Measurements from ENCODE around the gene QKI.
"Not testable (repeated sequence)": the region's sequence is repeated elsewhere in the genome, so short reads cannot be mapped to it uniquely, and the experiment has no call there.

Gene QKI

DNA sequence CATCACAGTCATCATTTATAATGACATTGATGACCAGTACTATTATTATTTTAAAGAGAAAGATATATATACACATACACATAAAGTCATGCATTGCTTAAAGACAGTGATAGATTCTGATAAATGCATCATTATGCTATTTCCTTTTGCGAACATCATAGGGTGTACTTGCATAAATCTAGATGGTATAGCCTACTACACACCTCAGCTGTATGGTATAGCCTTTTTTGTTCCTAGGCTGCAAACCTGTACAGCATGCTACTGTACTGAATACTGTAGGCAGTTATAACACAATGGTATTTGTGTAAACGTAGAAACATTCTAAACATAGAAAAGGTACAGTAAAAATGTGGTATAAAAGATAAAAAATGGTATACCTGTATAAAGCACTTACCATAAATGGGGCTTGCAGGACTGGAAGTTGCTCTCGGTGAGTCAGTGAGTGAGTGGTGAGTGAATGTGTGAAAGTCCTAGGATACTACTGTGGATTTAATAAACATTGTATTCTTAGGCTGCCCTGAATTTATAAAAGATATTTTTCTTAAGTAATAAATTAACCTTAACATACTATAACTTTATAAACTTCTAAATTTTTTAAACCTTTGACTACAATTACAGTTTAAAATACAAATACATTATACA is 23.9 kb downstream of the QKI start:
- peaks cover 19% of the 10 kb centered on the region for H3K4me1 ChIP-seq (ENCODE audit: control insufficient read depth, insufficient read depth, low read length)

DNA sequence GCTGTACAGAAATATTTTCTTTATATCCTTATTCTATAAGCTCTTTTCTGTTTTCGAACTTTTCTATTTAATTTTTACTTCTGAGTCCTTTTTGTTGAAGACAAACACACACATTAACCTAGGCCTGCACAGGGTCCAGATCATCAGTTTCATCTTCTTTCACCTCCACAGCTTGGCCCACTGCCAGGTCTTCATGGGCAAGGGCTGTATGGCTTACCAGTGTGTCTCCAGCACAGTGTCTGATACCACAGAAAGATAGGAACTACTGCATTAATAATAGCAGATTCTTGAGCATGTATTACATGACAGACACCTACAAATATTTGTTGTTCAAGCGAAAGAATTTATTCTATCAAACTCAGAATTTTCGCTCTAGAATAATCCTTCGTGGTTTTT is 24.4 kb downstream of the QKI start:
- TF ChIP-seq ZNF654 (tag by site-specific recombination; IDR thresholded peaks at IDR 0.05; ENCODE audit: low read depth) (no peak), ZNF561 (tag by site-specific recombination; IDR thresholded peaks at IDR 0.05; ENCODE audit: borderline replicate concordance) (0 out of 2 replicates have a peak, but pooled peaks have one; percentile 23), ZNF660 (tag by site-specific recombination; IDR thresholded peaks at IDR 0.05) (peak; percentile 13; the same call in 1 of the 2 replicates)
- TF ChIP-seq, protein P1, sequence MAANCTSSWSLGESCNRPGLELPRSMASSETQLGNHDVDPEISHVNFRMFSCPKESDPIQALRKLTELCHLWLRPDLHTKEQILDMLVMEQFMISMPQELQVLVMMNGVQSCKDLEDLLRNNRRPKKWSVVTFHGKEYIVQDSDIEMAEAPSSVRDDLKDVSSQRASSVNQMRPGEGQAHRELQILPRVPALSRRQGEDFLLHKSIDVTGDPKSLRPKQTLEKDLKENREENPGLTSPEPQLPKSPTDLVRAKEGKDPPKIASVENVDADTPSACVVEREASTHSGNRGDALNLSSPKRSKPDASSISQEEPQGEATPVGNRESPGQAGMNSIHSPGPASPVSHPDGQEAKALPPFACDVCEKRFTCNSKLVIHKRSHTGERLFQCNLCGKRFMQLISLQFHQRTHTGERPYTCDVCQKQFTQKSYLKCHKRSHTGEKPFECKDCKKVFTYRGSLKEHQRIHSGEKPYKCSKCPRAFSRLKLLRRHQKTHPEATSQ (tag by site-specific recombination; IDR thresholded peaks at IDR 0.05), result no peak
- H3K27ac ChIP-seq (ENCODE audit: extremely low read depth, low read depth, low read length), result no peak overlapping the region
- POLR2A ChIA-PET, result no interaction called here
- no peak overlapping the region for H3K4me3 ChIP-seq (ENCODE audit: low read depth, low read length)
- H3K9me3 ChIP-seq (ENCODE audit: control insufficient read depth, insufficient read depth, low read depth, low read length), result no peaks in the 10 kb centered on the region
- H3K36me3 ChIP-seq (ENCODE audit: control insufficient read depth in 2 of 2, insufficient read depth in 1 of 2, low read length in 2 of 2), result no peaks in the 10 kb centered on the region
- peaks cover 19% of the 10 kb centered on the region for H3K4me1 ChIP-seq (ENCODE audit: control insufficient read depth, insufficient read depth, low read length)
- CTCF ChIA-PET, result interaction anchor here (0.6 kb wide), 1 partner anchor 60 kb away, joined by 4 read pairs; no protein-coding TSS in a partner anchor

More for the DNA sequence above, 23.9 kb downstream of the QKI start:
- H3K27ac ChIP-seq (ENCODE audit: extremely low read depth, low read depth, low read length), result no peak overlapping the region
- H3K9me3 ChIP-seq (ENCODE audit: control insufficient read depth, insufficient read depth, low read depth, low read length), result no peaks in the 10 kb centered on the region
- TF ChIP-seq, protein P2, sequence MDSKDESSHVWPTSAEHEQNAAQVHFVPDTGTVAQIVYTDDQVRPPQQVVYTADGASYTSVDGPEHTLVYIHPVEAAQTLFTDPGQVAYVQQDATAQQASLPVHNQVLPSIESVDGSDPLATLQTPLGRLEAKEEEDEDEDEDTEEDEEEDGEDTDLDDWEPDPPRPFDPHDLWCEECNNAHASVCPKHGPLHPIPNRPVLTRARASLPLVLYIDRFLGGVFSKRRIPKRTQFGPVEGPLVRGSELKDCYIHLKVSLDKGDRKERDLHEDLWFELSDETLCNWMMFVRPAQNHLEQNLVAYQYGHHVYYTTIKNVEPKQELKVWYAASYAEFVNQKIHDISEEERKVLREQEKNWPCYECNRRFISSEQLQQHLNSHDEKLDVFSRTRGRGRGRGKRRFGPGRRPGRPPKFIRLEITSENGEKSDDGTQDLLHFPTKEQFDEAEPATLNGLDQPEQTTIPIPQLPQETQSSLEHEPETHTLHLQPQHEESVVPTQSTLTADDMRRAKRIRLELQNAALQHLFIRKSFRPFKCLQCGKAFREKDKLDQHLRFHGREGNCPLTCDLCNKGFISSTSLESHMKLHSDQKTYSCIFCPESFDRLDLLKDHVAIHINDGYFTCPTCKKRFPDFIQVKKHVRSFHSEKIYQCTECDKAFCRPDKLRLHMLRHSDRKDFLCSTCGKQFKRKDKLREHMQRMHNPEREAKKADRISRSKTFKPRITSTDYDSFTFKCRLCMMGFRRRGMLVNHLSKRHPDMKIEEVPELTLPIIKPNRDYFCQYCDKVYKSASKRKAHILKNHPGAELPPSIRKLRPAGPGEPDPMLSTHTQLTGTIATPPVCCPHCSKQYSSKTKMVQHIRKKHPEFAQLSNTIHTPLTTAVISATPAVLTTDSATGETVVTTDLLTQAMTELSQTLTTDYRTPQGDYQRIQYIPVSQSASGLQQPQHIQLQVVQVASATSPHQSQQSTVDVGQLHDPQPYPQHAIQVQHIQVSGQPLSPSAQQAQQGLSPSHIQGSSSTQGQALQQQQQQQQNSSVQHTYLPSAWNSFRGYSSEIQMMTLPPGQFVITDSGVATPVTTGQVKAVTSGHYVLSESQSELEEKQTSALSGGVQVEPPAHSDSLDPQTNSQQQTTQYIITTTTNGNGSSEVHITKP (tag by site-specific recombination; IDR thresholded peaks at IDR 0.05), result peak; percentile 45; the same call in 1 of the 2 replicates
- no peak for TF ChIP-seq ZNF792 (tag by site-specific recombination; IDR thresholded peaks at IDR 0.05)
- H3K4me3 ChIP-seq (ENCODE audit: low read depth, low read length), result no peak overlapping the region
- CTCF ChIA-PET, result interaction anchor here (0.6 to 0.7 kb wide), 2 partner anchors 43 to 59 kb away, joined by 3 to 4 read pairs; no protein-coding TSS in a partner anchor
- POLR2A ChIA-PET, result no interaction called here
- H3K36me3 ChIP-seq (ENCODE audit: control insufficient read depth in 2 of 2, insufficient read depth in 1 of 2, low read length in 2 of 2), result no peaks in the 10 kb centered on the region

DNA sequence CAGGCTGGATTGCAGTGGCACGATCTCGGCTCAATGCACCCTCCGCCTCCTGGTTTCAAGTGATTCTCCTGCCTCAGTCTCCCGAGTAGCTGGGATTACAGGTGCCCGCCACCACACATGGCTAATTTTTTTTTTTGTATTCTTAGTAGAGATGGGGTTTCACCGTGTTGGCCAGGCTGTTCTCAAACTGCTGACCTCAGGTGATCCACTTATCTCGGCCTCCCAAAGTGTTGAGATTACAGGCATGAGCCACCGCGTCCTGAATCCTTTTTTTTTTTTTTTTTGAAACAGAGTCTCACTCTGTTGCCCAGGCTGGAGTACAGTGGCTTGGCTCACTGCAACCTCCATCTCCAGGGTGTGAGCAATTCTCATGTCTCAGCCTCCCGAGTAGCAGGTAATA is 24.9 kb downstream of the QKI start:
- peaks cover 19% of the 10 kb centered on the region for H3K4me1 ChIP-seq (ENCODE audit: control insufficient read depth, insufficient read depth, low read length)
- H3K4me3 ChIP-seq (ENCODE audit: low read depth, low read length); POLR2A ChIA-PET; H3K36me3 ChIP-seq (ENCODE audit: control insufficient read depth in 2 of 2, insufficient read depth in 1 of 2, low read length in 2 of 2); H3K27ac ChIP-seq (ENCODE audit: extremely low read depth, low read depth, low read length); CTCF ChIA-PET; H3K9me3 ChIP-seq (ENCODE audit: control insufficient read depth, insufficient read depth, low read depth, low read length): not testable (repeated sequence)

DNA sequence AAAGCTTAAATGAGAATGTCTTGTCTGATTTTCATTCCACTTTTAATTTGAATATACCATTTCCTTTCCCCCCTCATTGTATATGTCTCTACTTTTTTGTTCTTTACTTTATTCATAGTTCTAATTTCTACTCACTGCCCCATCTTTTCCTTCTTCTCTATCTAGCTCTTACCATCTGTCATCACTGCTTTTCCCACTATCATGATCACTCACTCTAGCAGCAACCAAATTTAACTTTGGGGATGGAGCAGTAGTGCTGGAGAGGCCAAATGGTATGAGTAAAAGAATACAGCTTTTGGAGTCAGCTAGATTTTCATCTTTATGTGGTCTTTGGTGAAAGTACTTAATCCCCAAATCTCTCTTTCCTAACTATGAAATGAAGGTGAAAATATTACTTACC is 25.5 kb downstream of the QKI start:
- Histone ChIP-seq H3K27ac (ENCODE audit: extremely low read depth, low read depth, low read length) (no peak overlapping the region), H3K9me3 (ENCODE audit: control insufficient read depth, insufficient read depth, low read depth, low read length) (no peaks in the 10 kb centered on the region), H3K4me1 (ENCODE audit: control insufficient read depth, insufficient read depth, low read length) (peaks cover 19% of the 10 kb centered on the region), H3K4me3 (ENCODE audit: low read depth, low read length) (no peak overlapping the region), H3K36me3 (ENCODE audit: control insufficient read depth in 2 of 2, insufficient read depth in 1 of 2, low read length in 2 of 2) (no peaks in the 10 kb centered on the region)
- ChIA-PET CTCF (interaction anchor here (0.7 to 1.0 kb wide), 2 partner anchors 29 to 114 kb away, joined by 3 to 4 read pairs; no protein-coding TSS in a partner anchor), POLR2A (no interaction called here)
- TF ChIP-seq ZNF211 (tag by site-specific recombination; IDR thresholded peaks at IDR 0.05; ENCODE audit: low read depth) (no peak), HOXD13 (CRISPR knock-in tag; IDR thresholded peaks at IDR 0.05; ENCODE audit: borderline replicate concordance) (no peak), ZNF843 (tag by site-specific recombination; IDR thresholded peaks at IDR 0.05) (no peak), ZNF223 (tag by site-specific recombination; IDR thresholded peaks at IDR 0.05) (no peak), ZXDB (tag by site-specific recombination; IDR thresholded peaks at IDR 0.05) (no peak), KLF9 (tag by site-specific recombination; IDR thresholded peaks at IDR 0.05; ENCODE audit: low read depth) (no peak), ZNF121 (tag by site-specific recombination; IDR thresholded peaks at IDR 0.05) (no peak), ZNF747 (tag by site-specific recombination; IDR thresholded peaks at IDR 0.05) (no peak), ZNF132 (tag by site-specific recombination; IDR thresholded peaks at IDR 0.05; ENCODE audit: borderline replicate concordance) (no peak), ZNF19 (tag by site-specific recombination; IDR thresholded peaks at IDR 0.05; ENCODE audit: low read depth) (no peak)
- TF ChIP-seq, protein P3, sequence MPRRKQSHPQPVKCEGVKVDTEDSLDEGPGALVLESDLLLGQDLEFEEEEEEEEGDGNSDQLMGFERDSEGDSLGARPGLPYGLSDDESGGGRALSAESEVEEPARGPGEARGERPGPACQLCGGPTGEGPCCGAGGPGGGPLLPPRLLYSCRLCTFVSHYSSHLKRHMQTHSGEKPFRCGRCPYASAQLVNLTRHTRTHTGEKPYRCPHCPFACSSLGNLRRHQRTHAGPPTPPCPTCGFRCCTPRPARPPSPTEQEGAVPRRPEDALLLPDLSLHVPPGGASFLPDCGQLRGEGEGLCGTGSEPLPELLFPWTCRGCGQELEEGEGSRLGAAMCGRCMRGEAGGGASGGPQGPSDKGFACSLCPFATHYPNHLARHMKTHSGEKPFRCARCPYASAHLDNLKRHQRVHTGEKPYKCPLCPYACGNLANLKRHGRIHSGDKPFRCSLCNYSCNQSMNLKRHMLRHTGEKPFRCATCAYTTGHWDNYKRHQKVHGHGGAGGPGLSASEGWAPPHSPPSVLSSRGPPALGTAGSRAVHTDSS (tag by site-specific recombination; IDR thresholded peaks at IDR 0.05), result no peak
- TF ChIP-seq, protein P4, sequence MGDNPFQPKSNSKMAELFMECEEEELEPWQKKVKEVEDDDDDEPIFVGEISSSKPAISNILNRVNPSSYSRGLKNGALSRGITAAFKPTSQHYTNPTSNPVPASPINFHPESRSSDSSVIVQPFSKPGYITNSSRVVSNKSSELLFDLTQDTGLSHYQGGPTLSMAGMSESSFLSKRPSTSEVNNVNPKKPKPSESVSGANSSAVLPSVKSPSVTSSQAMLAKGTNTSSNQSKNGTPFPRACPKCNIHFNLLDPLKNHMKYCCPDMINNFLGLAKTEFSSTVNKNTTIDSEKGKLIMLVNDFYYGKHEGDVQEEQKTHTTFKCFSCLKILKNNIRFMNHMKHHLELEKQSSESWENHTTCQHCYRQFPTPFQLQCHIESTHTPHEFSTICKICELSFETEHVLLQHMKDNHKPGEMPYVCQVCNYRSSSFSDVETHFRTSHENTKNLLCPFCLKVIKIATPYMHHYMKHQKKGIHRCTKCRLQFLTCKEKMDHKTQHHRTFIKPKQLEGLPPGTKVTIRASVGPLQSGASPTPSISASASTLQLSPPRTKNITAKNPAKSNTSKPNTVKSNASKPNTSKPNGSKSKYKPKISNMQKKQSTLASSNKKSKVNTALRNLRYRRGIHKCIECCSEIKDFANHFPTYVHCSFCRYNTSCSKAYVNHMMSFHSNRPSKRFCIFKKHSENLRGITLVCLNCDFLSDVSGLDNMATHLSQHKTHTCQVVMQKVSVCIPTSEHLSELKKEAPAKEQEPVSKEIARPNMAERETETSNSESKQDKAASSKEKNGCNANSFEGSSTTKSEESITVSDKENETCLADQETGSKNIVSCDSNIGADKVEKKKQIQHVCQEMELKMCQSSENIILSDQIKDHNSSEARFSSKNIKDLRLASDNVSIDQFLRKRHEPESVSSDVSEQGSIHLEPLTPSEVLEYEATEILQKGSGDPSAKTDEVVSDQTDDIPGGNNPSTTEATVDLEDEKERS (tag by site-specific recombination; IDR thresholded peaks at IDR 0.05), result no peak

All from HEK293 (cell line).